Lower leg skin (tissue), 4 donors: ENCODE results near the gene HSPA4. TPM values are rescaled to one million over a fixed set of nuclear protein-coding genes. Genes with fewer than 3 reads are reported as not detected.

Experiments used
- DNase-seq, 2 donors: peaks; one replicate each; pipeline ENCODE4 v3.0.0-alpha.2; 2019; ENCODE audit warnings: low spot score in 2 of 2
- H3K4me3 ChIP-seq: fragments of 200-600 bp; sonication (generic); 2 replicates; pipeline ENCODE4 v1.5.1; 2017; ENCODE audit warnings: mild to moderate bottlenecking, low read depth; ENCODE audit not compliant: poor library complexity, severe bottlenecking
- CTCF ChIP-seq, 3 donors: fragments of 450-650 bp; IDR thresholded peaks; one replicate each; pipeline ENCODE4 v1.5.1; 2016; ENCODE audit warnings: antibody characterized with exemption in 3 of 3, mild to moderate bottlenecking in 3 of 3, moderate library complexity in 2 of 3
- POLR2A ChIP-seq, 2 donors: fragments of 450-650 bp; IDR thresholded peaks; one replicate each; pipeline ENCODE4 v1.6.1; 2016 to 2017; ENCODE audit warnings: antibody characterized with exemption in 2 of 2, mild to moderate bottlenecking in 1 of 2, moderate library complexity in 1 of 2
- WGBS, 2 donors: methylation state at CpG; one replicate each; pipeline ENCODE4 v1.1.5; 2018; 5-methylcytosine and 5-hydroxymethylcytosine counted together
- intact Hi-C: fragments of 100-400 bp; cut with DNase I; formaldehyde crosslinking; loops from one replicate; pipeline ENCODE4 v1.15.0; 2023; ENCODE audit warnings: low total_unique reads
- total RNA-seq, 4 donors: library from RNA; depleted of rRNA; stranded (reverse); fragments of >200 nt; gene quantifications; one replicate each; pipeline ENCODE4 v1.1.0, GENCODE V29; 2016

The HSPA4 gene
- total RNA-seq, 4 donors from 2014 or later, result 33.0 to 49.3 (median 42.2) TPM

- DNase-seq, result peak in 1 of 2 donors; percentile 67
- WGBS, 2 donors, result 79 to 80% methylated on average over 4 of the region's 4 CpGs
Measured at GRCh38 chr5:133122711-133123110, 70.9 kb downstream of the HSPA4 start.

DNA sequence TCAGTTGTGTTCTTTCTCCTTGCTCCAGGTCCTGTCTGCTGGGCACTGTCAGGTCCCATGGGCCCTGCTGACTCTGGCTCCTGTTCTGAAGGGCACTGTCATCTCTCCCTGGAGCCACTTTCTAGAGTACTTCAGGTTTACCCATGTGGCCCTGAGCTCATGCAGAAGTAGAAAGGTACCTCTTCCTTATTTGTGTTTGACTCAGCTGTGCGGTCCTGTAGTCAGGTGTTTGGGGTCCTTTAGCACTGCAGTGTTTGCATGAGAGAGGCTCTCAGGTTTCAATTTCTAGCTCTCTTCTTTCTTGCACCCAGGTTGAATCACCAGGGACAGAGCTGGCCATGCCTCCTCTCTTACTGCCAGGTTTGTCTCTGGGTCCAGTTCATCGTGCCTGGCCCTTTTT is 71.5 kb downstream of the HSPA4 start:
- TF ChIP-seq POLR2A (IDR thresholded peaks at IDR 0.05) (no peak), CTCF (IDR thresholded peaks at IDR 0.05) (no peak)
- H3K4me3 ChIP-seq, result no peak overlapping the region
- peak in 1 of 2 donors; percentile 3 for DNase-seq
- WGBS, 2 donors, result 85 to 91% methylated on average over 2 of the region's 2 CpGs
- intact Hi-C loops, result no loop called here

More at GRCh38 chr5:133122711-133123110, 70.9 kb downstream of the HSPA4 start:
- H3K4me3 ChIP-seq, result no peak overlapping the region
- intact Hi-C loops, result no loop called here
- TF ChIP-seq CTCF (IDR thresholded peaks at IDR 0.05) (no peak), POLR2A (IDR thresholded peaks at IDR 0.05) (no peak)

- WGBS, 2 donors, result 65 to 67% methylated on average over 4 of the region's 4 CpGs
- DNase-seq, result peak in 1 of 2 donors; percentile 34
Measured at GRCh38 chr5:133124891-133125290, 73.1 kb downstream of the HSPA4 start.

GRCh38 chr5:133128066-133128465 is 76.3 kb downstream of the HSPA4 start:
- peak in 1 of 2 donors; percentile 7 for DNase-seq
- intact Hi-C loops, result no loop called here
- no peak for TF ChIP-seq POLR2A (IDR thresholded peaks at IDR 0.05)
- TF ChIP-seq CTCF (IDR thresholded peaks at IDR 0.05), result no peak
- WGBS, 2 donors, result 78 to 100% methylated on average over 1 of the region's 1 CpG
- no peak overlapping the region for H3K4me3 ChIP-seq

More at GRCh38 chr5:133124891-133125290, 73.1 kb downstream of the HSPA4 start:
- TF ChIP-seq POLR2A (IDR thresholded peaks at IDR 0.05), result no peak
- TF ChIP-seq CTCF (IDR thresholded peaks at IDR 0.05), result no peak
- intact Hi-C loops, result no loop called here
- no peak overlapping the region for H3K4me3 ChIP-seq

DNA sequence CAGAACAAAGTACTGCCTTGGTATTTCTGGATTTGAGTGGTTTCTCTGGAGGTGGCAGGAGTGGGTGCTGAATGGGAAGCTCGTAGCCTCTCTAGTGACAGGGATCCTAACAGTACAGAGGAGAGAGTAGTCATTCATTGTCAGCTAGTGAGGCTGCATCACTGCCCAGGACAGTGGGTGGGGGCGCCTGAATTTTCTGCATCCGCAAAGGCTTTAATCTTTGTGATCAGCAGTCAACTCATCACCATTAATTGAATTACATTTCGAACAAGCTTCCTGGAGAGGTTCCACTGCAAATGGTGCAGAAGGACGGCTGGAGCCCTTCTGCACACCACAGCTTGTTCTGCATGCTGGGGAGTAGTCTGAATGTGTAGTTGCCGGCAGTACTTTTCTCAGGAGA is 77.5 kb downstream of the HSPA4 start:
- peak in 1 of 2 donors; percentile 4 for DNase-seq
- H3K4me3 ChIP-seq, result no peak overlapping the region
- 61 to 64% methylated on average over 6 of the region's 6 CpGs for WGBS, 2 donors
- TF ChIP-seq CTCF (IDR thresholded peaks at IDR 0.05) (no peak), POLR2A (IDR thresholded peaks at IDR 0.05) (no peak)
- intact Hi-C loops, result no loop called here

DNA sequence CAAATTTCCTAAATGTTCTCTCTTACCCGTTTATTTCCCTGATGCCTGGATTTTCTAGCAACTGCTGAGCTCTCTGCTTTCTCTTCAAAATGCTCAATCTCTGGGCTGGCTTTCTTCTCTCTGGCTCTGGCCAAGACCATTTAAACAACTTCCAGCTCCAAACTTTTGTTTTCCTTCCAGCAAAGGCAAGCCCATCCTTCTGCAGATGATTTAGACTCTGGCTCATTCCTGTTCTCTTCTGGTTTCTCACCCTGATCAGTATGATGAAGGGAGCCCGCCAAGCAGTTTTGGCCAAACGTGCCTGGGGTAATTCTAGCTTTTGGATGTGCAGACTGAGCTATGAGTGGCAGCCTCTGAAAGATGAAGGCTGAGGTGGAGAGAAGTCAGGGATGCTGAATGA is 78.1 kb downstream of the HSPA4 start:
- no peak overlapping the region for H3K4me3 ChIP-seq
- no peak for TF ChIP-seq CTCF (IDR thresholded peaks at IDR 0.05)
- no peak for TF ChIP-seq POLR2A (IDR thresholded peaks at IDR 0.05)
- DNase-seq, result peak in 1 of 2 donors; percentile 28
- WGBS, 2 donors, result 46 to 52% methylated on average over 3 of the region's 3 CpGs
- intact Hi-C loops, result no loop called here
